Measurements from ENCODE around the gene ASXL3.

The ASXL3 gene

DNA sequence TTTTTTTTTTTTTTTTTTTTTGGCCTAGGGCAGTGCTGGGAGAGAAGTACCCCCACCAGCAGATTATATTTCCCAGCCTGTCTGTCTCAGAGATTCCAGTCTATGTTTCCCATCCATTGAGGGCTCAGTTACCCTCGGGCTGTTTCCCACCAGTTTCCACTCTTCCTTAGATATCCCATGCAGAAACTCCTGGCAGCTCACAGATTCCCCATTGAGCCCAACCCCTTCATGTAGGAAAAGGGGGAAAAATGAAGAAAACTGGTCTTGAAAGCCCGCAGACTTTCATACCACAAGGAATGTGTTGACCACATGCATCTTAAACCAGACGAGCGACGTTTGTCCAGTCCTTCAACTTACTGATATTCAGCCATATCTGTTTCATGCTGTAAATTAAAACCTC, 15.2 kb downstream of the ASXL3 start:
- Histone ChIP-seq H3F3A (ENCODE audit: insufficient read depth, low read length) (no peaks in the 10 kb centered on the region), H3K4me1 (ENCODE audit: insufficient read depth, low read length, severe bottlenecking) (no peaks in the 10 kb centered on the region), H3K9me2 (ENCODE audit: low read depth, low read length) (no peaks in the 10 kb centered on the region), H4K20me1 (ENCODE audit: insufficient read depth, low read length) (no peaks in the 10 kb centered on the region), H3K9me3 (ENCODE audit: low read length) (no peaks in the 10 kb centered on the region), H3K9ac (ENCODE audit: low read length) (no peak overlapping the region), H3K27ac (ENCODE audit: low read depth, low read length, poor library complexity, severe bottlenecking) (no peak overlapping the region), H3K36me3 (ENCODE audit: insufficient read depth, low read length) (no peaks in the 10 kb centered on the region), H3K27me3 (ENCODE audit: insufficient read depth, low read length) (no peaks in the 10 kb centered on the region), H2AFZ (ENCODE audit: low read length) (no peak overlapping the region), H3K4me2 (ENCODE audit: low read length) (no peak overlapping the region), H3K4me3 (ENCODE audit: low read depth, low read length, poor library complexity, severe bottlenecking) (no peak overlapping the region), H3K79me2 (ENCODE audit: insufficient read depth, low read length) (no peaks in the 10 kb centered on the region)
- TF ChIP-seq, protein P1, sequence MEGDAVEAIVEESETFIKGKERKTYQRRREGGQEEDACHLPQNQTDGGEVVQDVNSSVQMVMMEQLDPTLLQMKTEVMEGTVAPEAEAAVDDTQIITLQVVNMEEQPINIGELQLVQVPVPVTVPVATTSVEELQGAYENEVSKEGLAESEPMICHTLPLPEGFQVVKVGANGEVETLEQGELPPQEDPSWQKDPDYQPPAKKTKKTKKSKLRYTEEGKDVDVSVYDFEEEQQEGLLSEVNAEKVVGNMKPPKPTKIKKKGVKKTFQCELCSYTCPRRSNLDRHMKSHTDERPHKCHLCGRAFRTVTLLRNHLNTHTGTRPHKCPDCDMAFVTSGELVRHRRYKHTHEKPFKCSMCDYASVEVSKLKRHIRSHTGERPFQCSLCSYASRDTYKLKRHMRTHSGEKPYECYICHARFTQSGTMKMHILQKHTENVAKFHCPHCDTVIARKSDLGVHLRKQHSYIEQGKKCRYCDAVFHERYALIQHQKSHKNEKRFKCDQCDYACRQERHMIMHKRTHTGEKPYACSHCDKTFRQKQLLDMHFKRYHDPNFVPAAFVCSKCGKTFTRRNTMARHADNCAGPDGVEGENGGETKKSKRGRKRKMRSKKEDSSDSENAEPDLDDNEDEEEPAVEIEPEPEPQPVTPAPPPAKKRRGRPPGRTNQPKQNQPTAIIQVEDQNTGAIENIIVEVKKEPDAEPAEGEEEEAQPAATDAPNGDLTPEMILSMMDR (IDR thresholded peaks at IDR 0.05; ENCODE audit: low read length), result no peak

DNA sequence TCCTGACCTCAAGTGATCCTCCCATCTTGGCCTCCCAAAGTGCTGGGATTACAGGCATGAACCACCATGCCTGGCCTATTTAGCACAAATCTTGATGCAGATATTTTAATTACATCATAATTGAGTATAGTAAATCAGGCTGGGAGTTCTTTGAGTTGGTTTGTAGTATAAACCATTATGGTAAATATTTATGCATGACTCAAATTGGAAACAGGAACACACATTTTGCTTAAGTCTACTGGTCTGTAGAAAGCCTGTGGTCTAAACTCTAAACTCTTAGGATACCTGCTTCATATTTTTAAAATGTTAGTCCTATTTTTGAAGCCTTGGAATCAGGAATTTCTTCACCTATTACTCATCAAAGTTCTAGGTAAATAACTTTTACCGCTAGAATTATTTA, 16.8 kb downstream of the ASXL3 start:
- H3K4me2 ChIP-seq (ENCODE audit: low read length), result no peak overlapping the region
- H3K9me3 ChIP-seq (ENCODE audit: low read length), result no peaks in the 10 kb centered on the region
- H3K4me1 ChIP-seq (ENCODE audit: insufficient read depth, low read length, severe bottlenecking), result no peaks in the 10 kb centered on the region
- no peaks in the 10 kb centered on the region for H3K36me3 ChIP-seq (ENCODE audit: insufficient read depth, low read length)
- no peak overlapping the region for H3K27ac ChIP-seq (ENCODE audit: low read depth, low read length, poor library complexity, severe bottlenecking)
- H3F3A ChIP-seq (ENCODE audit: insufficient read depth, low read length), result no peaks in the 10 kb centered on the region
- TF ChIP-seq, protein P1 (IDR thresholded peaks at IDR 0.05; ENCODE audit: low read length), result no peak
- TF ChIP-seq EZH2 (IDR thresholded peaks at IDR 0.05; ENCODE audit: borderline replicate concordance, low read length), result no peak
- H2AFZ ChIP-seq (ENCODE audit: low read length), result no peak overlapping the region
- no peaks in the 10 kb centered on the region for H3K27me3 ChIP-seq (ENCODE audit: insufficient read depth, low read length)
- no peak overlapping the region for H3K9ac ChIP-seq (ENCODE audit: low read length)
- no peaks in the 10 kb centered on the region for H3K79me2 ChIP-seq (ENCODE audit: insufficient read depth, low read length)
- no peak overlapping the region for H3K4me3 ChIP-seq (ENCODE audit: low read depth, low read length, poor library complexity, severe bottlenecking)
- no peaks in the 10 kb centered on the region for H3K9me2 ChIP-seq (ENCODE audit: low read depth, low read length)
- H4K20me1 ChIP-seq (ENCODE audit: insufficient read depth, low read length), result no peaks in the 10 kb centered on the region

DNA sequence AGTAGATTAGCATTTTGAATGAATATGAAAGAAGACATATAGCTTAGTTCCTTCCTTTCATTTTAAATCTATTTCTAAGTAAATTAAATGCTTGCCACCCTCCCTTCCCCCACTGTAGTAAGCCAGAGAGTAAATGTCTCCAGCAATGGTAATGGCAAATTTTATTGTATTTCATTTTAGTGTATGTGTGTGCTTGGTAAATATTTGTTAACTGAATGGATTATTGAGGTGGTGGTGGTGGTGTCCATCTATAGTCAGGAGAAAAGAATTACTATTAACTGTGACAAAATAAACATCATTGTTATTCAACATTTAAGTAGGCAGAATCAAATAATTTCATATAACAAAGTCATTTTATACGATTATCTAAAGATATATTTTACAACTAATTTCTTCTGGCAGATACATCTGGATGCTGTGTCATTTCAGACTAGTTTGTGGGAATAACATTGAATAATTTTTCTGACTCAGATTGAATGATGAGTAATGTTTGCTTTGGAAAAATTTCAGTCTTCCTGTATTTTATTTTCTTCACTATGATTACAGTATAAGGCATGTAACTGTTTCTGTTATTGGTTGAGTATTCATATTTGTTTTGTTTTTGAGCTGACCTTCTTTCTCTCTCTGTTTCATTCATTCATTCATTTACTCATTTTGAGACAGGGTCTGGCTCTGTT, 18.3 kb downstream of the ASXL3 start:
- H3K4me2 ChIP-seq (ENCODE audit: low read length), result no peak overlapping the region
- no peaks in the 10 kb centered on the region for H3K36me3 ChIP-seq (ENCODE audit: insufficient read depth, low read length)
- no peak overlapping the region for H3K27ac ChIP-seq (ENCODE audit: low read depth, low read length, poor library complexity, severe bottlenecking)
- H3F3A ChIP-seq (ENCODE audit: insufficient read depth, low read length), result no peaks in the 10 kb centered on the region
- H3K79me2 ChIP-seq (ENCODE audit: insufficient read depth, low read length), result no peaks in the 10 kb centered on the region
- H2AFZ ChIP-seq (ENCODE audit: low read length), result no peak overlapping the region
- H4K20me1 ChIP-seq (ENCODE audit: insufficient read depth, low read length), result no peaks in the 10 kb centered on the region
- TF ChIP-seq, protein P1 (IDR thresholded peaks at IDR 0.05; ENCODE audit: low read length), result no peak
- no peak for TF ChIP-seq EZH2 (IDR thresholded peaks at IDR 0.05; ENCODE audit: borderline replicate concordance, low read length)
- H3K9ac ChIP-seq (ENCODE audit: low read length), result no peak overlapping the region
- no peaks in the 10 kb centered on the region for H3K9me3 ChIP-seq (ENCODE audit: low read length)
- no peaks in the 10 kb centered on the region for H3K27me3 ChIP-seq (ENCODE audit: insufficient read depth, low read length)
- H3K4me3 ChIP-seq (ENCODE audit: low read depth, low read length, poor library complexity, severe bottlenecking), result no peak overlapping the region
- H3K9me2 ChIP-seq (ENCODE audit: low read depth, low read length), result no peaks in the 10 kb centered on the region
- H3K4me1 ChIP-seq (ENCODE audit: insufficient read depth, low read length, severe bottlenecking), result no peaks in the 10 kb centered on the region

All from OCI-LY1 (cell line).